ENCODE results near the gene CAMK2B.

DNA sequence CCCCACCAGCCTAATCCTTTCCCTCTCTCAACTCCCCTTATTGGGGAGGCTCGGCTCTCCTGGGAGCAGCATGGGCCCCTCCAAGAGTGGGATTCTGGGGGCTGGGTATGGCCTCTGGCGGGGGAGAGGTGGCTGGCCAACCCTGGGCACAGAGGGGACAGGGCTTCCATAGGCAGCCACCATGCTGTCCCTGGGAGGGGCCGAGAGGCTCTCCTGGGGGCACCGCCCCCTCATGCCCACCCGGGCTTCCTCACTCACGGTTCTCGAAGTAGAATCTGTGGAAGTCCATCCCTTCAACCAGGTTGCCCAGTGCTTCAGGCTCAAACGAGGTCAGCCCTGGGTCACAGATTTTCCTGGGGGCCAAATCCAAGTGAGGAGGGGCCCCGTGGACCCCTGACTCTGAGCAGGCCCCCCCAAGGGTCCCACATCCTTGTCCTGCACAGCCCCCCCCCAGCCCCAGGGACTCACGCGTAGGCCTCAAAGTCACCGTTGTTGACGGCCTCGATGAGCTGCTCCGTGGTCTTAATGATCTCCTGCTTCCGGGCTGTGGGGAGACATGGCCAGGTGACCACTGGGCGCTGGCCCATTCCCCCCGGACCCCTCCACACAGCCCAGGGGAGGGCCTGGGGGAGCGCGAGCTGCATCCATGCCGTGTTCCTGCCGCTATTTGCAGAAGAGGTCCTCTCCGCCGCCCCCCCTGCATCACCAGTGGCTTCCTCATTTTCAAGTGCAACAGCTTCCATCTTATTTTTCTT, 104.9 kb downstream of the CAMK2B start:
- no peak for TF ChIP-seq ZFP36 (IDR thresholded peaks at IDR 0.05; ENCODE audit: borderline replicate concordance, partially characterized antibody)
- TF ChIP-seq POLR2AphosphoS2 (conservative IDR thresholded peaks at IDR 0.05; ENCODE audit: low read length): no peak
- no peak for TF ChIP-seq REST (IDR thresholded peaks at IDR 0.05)
